Measurements from ENCODE around the gene CLDN2. TPM values are rescaled to one million over a fixed set of nuclear protein-coding genes. Genes with fewer than 3 reads are reported as not detected.

Gene CLDN2
- total and polyA plus RNA-seq, 10 of the 15 experiments (the other 5 are each of a cell fraction or from before 2014, with no cell fraction given): 0.06 TPM; not detected in 9

- no peaks in the 10 kb centered on the region; a peak in 1 of 4 replicates for H3K27me3 ChIP-seq (replicated peaks in 1 of 2; ENCODE audit: control insufficient read depth in 2 of 2, insufficient read depth in 2 of 2, low read length in 1 of 2)
- ATAC-seq: no peak
- in situ Hi-C loops (cut with MboI) (no loop called here), intact Hi-C loops (cut with micrococcal nuclease; ENCODE audit: unreplicated experiment) (no loop called here)
- H3K79me2 ChIP-seq (ENCODE audit: control insufficient read depth, insufficient read depth, low read length): no peaks in the 10 kb centered on the region
- no peak for DNase-seq (ENCODE audit: low read depth, low spot score)
- POLR2A ChIA-PET: no interaction called here
- CTCF ChIA-PET: no interaction called here
- H3K9ac ChIP-seq (ENCODE audit: control insufficient read depth, insufficient read depth, low read length): no peak overlapping the region
- RAD21 ChIA-PET (ENCODE audit: unreplicated experiment): no interaction called here
- no TSS peak for BruUV-seq (replicated peaks)
- no peak overlapping the region for H3K4me3 ChIP-seq
- H3K27ac ChIP-seq (ENCODE audit: control insufficient read depth, insufficient read depth): no peak overlapping the region
- FAIRE-seq: no peak
- H3K36me3 ChIP-seq (ENCODE audit: control insufficient read depth in 2 of 2, insufficient read depth in 2 of 2, low read length in 1 of 2): no peaks in the 10 kb centered on the region
- H3K4me2 ChIP-seq (ENCODE audit: control insufficient read depth, insufficient read depth): no peak overlapping the region
- no peaks in the 10 kb centered on the region for H4K20me1 ChIP-seq (ENCODE audit: control insufficient read depth, insufficient read depth)
- H2AFZ ChIP-seq (ENCODE audit: control insufficient read depth, low read depth, low read length): no peak overlapping the region
- H3K4me1 ChIP-seq (ENCODE audit: control insufficient read depth, insufficient read depth, low read length): no peaks in the 10 kb centered on the region
- 50% methylated on average over 4 of the region's 4 CpGs for WGBS (ENCODE audit: insufficient coverage, insufficient replicate concordance, low lambda C conversion rate, missing lambda C conversion rate)
- SMC1A ChIA-PET (ENCODE audit: uncharacterized antibody, unreplicated experiment): no interaction called here
- H3K9me3 ChIP-seq (replicated peaks; ENCODE audit: control insufficient read depth, insufficient read depth, low read length): no peaks in the 10 kb centered on the region
- TF ChIP-seq MXI1 (IDR thresholded peaks at IDR 0.05; ENCODE audit: low read depth, low read length) (no peak), RUNX3 (IDR thresholded peaks at IDR 0.05; ENCODE audit: low read length) (no peak), FOXM1 (IDR thresholded peaks at IDR 0.05; ENCODE audit: low read depth, low read length) (no peak), FOS (IDR thresholded peaks at IDR 0.05; ENCODE audit: borderline replicate concordance, extremely low read depth, insufficient read length) (no peak), ASH2L (IDR thresholded peaks at IDR 0.05; ENCODE audit: borderline replicate concordance, low read depth) (no peak), SIX5 (IDR thresholded peaks at IDR 0.05; ENCODE audit: low read depth, low read length, severe bottlenecking) (no peak), PRDM15 (CRISPR knock-in tag; IDR thresholded peaks at IDR 0.05) (no peak), IRF3 (IDR thresholded peaks at IDR 0.05) (no peak), POLR2A (IDR thresholded peaks at IDR 0.05; ENCODE audit: low read depth, low read length) (no peak), WRNIP1 (IDR thresholded peaks at IDR 0.05; ENCODE audit: borderline replicate concordance, low read depth, low read length) (no peak), TBL1XR1 (IDR thresholded peaks at IDR 0.05; ENCODE audit: low read depth, low read length) (no peak), SMARCA5 (IDR thresholded peaks at IDR 0.05) (no peak), SP1 (IDR thresholded peaks at IDR 0.05; ENCODE audit: low read depth, low read length) (no peak), CHD2 (IDR thresholded peaks at IDR 0.05; ENCODE audit: borderline replicate concordance, low read depth, low read length) (no peak)
- TF ChIP-seq, protein P1, sequence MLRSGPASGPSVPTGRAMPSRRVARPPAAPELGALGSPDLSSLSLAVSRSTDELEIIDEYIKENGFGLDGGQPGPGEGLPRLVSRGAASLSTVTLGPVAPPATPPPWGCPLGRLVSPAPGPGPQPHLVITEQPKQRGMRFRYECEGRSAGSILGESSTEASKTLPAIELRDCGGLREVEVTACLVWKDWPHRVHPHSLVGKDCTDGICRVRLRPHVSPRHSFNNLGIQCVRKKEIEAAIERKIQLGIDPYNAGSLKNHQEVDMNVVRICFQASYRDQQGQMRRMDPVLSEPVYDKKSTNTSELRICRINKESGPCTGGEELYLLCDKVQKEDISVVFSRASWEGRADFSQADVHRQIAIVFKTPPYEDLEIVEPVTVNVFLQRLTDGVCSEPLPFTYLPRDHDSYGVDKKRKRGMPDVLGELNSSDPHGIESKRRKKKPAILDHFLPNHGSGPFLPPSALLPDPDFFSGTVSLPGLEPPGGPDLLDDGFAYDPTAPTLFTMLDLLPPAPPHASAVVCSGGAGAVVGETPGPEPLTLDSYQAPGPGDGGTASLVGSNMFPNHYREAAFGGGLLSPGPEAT (IDR thresholded peaks at IDR 0.05; ENCODE audit: low read depth): no peak
- TF ChIP-seq, protein P2, sequence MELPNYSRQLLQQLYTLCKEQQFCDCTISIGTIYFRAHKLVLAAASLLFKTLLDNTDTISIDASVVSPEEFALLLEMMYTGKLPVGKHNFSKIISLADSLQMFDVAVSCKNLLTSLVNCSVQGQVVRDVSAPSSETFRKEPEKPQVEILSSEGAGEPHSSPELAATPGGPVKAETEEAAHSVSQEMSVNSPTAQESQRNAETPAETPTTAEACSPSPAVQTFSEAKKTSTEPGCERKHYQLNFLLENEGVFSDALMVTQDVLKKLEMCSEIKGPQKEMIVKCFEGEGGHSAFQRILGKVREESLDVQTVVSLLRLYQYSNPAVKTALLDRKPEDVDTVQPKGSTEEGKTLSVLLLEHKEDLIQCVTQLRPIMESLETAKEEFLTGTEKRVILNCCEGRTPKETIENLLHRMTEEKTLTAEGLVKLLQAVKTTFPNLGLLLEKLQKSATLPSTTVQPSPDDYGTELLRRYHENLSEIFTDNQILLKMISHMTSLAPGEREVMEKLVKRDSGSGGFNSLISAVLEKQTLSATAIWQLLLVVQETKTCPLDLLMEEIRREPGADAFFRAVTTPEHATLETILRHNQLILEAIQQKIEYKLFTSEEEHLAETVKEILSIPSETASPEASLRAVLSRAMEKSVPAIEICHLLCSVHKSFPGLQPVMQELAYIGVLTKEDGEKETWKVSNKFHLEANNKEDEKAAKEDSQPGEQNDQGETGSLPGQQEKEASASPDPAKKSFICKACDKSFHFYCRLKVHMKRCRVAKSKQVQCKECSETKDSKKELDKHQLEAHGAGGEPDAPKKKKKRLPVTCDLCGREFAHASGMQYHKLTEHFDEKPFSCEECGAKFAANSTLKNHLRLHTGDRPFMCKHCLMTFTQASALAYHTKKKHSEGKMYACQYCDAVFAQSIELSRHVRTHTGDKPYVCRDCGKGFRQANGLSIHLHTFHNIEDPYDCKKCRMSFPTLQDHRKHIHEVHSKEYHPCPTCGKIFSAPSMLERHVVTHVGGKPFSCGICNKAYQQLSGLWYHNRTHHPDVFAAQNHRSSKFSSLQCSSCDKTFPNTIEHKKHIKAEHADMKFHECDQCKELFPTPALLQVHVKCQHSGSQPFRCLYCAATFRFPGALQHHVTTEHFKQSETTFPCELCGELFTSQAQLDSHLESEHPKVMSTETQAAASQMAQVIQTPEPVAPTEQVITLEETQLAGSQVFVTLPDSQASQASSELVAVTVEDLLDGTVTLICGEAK (IDR thresholded peaks at IDR 0.05; ENCODE audit: borderline replicate concordance): no peak
Measured at GRCh38 chrX:106935175-106935574, 15.0 kb downstream of the CLDN2 start.
